ENCODE data around the gene ERBB4.
"Not testable (repeated sequence)": the region's sequence is repeated elsewhere in the genome, so short reads cannot be mapped to it uniquely, and the experiment has no call there.

Gene ERBB4

DNA sequence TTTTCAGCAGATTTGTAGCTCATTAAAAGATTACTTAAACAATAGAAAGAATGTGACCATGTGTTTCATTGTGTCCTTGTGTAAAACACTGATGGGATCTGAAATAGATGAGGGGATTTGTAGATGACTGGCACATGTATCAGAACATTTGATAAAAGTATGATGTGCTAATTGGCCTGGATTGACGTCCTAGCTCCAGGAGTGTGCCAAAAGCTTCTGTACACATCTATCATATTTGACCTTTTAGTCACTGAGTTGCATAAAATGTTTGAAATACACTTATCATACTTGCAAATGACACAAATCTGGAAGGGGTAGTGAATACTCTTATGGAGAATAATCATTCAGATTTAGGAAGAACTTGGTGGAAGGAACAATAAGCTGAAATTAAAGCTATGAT lies 778.5 kb downstream of the ERBB4 start:
- TF ChIP-seq POLR2A (IDR thresholded peaks at IDR 0.05; ENCODE audit: low read depth, low read length), result no peak
- no peak for FAIRE-seq
- DNase-seq (ENCODE audit: insufficient read length, low spot score), result no peak

DNA sequence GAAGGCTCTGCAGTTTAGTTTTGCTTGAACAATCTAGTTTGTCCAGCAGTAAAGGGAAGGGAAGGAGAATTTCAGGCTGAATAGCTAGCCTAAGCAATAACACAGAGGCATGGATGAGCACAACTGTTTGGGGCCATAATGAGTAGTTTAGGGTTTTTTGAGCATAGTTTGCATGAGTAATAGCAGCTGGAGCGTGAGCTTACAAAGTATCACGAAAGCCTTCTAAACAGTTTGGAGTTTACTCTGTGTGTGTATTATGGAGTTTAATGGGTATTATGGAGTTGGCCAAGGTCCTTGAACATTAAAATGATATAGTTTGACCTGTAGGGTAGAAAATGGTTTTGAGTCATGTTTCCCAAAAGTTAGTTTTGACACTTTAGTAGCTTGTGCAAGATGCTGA lies 782.3 kb downstream of the ERBB4 start:
- no peak for TF ChIP-seq POLR2A (IDR thresholded peaks at IDR 0.05; ENCODE audit: low read depth, low read length)
- FAIRE-seq, result no peak
- no peak for DNase-seq (ENCODE audit: insufficient read length, low spot score)

- DNase-seq (ENCODE audit: insufficient read length, low spot score) (no peak), FAIRE-seq (no peak)
- TF ChIP-seq POLR2A (IDR thresholded peaks at IDR 0.05; ENCODE audit: low read depth, low read length), result no peak
Observed at GRCh38 chr2:211755187-211755586, 783.4 kb downstream of the ERBB4 start.

GRCh38 chr2:211751848-211752247 lies 786.8 kb downstream of the ERBB4 start:
- DNase-seq (ENCODE audit: insufficient read length, low spot score) (no peak), FAIRE-seq (no peak)
- no peak for TF ChIP-seq POLR2A (IDR thresholded peaks at IDR 0.05; ENCODE audit: low read depth, low read length)

- no peak for TF ChIP-seq POLR2A (IDR thresholded peaks at IDR 0.05; ENCODE audit: low read depth, low read length)
- DNase-seq (ENCODE audit: insufficient read length, low spot score) (no peak), FAIRE-seq (no peak)
Observed at GRCh38 chr2:211748339-211748738, 790.3 kb downstream of the ERBB4 start.

DNA sequence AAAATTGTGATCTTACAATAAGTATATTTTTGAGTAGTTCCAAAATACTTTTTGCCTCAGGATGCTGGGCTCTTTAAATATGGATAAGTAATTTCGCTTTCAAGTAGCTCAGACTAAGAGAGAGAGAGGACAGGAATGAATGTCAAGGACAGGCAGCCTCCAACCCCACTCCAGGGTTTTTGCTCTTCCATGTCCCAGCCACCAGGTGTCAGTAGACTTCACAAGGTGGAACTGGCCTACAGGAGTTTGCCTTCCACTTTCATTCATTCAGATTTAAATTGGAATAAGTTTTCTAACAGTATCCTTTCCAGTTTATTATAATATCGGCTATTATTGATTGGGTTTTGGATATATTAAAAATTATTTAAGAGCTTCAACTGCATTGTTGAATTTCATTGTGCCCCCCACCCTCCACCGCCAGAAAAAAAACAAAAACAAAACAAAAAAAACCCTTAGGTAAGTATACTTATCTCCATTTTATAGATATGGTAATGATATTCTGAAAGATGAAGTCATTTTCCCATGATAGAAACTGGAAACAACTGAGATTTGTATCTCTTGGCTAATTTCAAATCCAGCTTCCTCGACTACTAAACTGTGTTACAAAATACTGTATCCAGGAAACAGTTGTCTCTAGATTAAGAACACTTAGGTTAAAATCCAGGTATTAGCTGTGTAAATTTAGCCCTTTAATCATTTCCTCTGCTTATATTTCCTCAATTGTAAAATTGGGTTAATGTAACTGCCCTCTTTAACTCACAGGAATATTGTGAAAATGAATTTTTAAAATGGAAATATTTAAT lies 793.1 kb downstream of the ERBB4 start:
- FAIRE-seq (peak; percentile 83), DNase-seq (ENCODE audit: insufficient read length, low spot score) (peak; percentile 20)
- TF ChIP-seq POLR2A (IDR thresholded peaks at IDR 0.05; ENCODE audit: low read depth, low read length), result no peak

DNA sequence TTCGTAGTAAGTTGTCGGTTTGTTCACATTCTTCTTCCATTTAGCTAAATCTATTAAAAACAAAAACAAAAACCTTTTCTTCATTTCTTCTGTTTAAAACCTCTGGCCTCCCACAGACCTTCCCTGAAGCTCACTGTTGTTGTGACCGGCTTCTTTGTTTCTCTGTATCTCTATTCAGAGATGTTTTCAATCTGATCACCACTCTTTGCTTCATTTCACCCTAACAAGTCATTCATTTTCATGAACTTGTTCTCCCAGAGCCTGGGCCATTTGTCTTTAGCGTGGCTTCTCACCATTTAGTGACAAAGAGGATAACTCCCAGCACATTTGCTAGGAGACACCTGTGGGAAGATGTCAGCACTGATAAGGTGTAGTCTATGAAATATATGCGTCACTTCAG lies 794.2 kb downstream of the ERBB4 start:
- DNase-seq (ENCODE audit: insufficient read length, low spot score) (no peak), FAIRE-seq (no peak)
- TF ChIP-seq POLR2A (IDR thresholded peaks at IDR 0.05; ENCODE audit: low read depth, low read length), result no peak

DNA sequence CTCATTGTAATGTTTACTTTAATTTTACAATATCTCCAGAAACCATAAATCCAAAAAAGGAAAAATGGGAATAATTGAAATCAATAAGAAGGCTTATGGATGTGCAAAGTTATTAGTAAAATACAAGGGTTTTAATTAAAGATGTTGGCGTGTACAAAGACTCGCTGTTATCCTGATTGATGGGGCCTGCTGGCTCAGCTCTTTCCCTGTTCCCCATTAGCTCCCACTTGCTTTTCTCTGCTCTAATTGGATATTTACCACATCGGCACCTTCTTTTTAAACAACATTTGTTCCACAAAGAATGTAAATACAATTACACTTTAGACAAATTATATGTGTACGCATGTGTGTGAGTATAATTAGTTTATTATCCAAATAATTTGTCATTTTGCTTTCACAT lies 796.6 kb downstream of the ERBB4 start:
- FAIRE-seq (no peak), DNase-seq (ENCODE audit: insufficient read length, low spot score) (no peak)
- TF ChIP-seq POLR2A (IDR thresholded peaks at IDR 0.05; ENCODE audit: low read depth, low read length), result no peak

GRCh38 chr2:211737282-211737681 lies 801.3 kb downstream of the ERBB4 start:
- DNase-seq (ENCODE audit: insufficient read length, low spot score) (no peak), FAIRE-seq (peak; percentile 23)
- TF ChIP-seq POLR2A (IDR thresholded peaks at IDR 0.05; ENCODE audit: low read depth, low read length), result no peak

DNA sequence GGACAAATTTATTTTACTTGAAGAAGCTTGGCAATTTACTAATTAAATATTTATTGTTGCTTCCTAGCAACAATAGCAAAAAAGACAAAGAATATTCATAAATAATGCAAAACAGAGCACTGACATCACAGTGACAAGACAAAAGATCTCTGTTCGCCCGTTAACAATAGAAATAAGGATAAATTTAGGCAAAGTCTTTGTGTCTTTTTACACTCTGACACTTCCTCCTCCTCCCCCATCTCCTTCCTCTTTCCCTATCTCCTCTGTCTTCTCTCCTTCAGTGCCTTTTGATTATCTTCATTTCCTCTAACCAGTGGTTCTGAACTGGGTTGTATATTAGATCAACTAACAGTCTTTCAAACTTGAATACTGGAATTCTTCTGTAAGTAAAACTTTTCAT lies 808.4 kb downstream of the ERBB4 start:
- DNase-seq (ENCODE audit: insufficient read length, low spot score) (no peak), FAIRE-seq (no peak)
- no peak for TF ChIP-seq POLR2A (IDR thresholded peaks at IDR 0.05; ENCODE audit: low read depth, low read length)

DNA sequence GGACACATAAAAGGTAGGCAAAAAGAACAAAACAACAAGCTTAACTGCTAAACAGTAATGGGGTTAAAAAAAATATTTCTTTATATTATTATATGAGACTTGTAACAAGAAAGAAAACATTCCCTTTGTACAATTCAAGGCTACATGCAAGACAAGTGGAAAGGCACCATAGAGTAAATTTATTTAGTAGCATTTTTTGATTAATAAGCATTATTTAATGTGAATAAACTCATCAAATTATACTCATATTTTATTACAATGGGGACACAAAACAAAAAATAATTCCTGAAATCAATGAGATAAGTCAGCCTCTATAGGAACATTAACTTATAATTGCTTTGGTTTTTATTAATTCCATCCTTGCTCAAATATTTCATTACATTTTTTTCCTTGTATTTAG lies 809.2 kb downstream of the ERBB4 start:
- no peak for TF ChIP-seq POLR2A (IDR thresholded peaks at IDR 0.05; ENCODE audit: low read depth, low read length)
- DNase-seq (ENCODE audit: insufficient read length, low spot score) (no peak), FAIRE-seq (no peak)

GRCh38 chr2:211724933-211725332 lies 813.7 kb downstream of the ERBB4 start:
- no peak for TF ChIP-seq POLR2A (IDR thresholded peaks at IDR 0.05; ENCODE audit: low read depth, low read length)
- DNase-seq (ENCODE audit: insufficient read length, low spot score), result no peak
- FAIRE-seq, result no peak

DNA sequence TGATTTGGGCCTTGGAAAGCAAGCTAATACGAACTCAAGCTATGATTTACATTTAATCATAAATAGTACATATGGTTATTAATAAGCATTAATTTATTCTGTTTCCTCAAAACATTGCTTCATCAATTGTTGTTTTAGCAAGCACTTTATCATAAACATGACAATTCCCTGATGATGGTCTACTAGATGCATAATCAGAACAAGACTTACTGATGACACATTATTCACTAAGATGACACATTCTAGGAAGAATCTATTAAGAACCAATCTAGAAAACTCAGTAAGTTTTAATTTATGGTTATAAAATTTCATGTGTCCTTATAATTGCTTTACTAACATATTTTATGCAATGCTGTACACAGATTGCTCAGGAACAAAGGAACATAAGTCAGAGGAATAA lies 815.2 kb downstream of the ERBB4 start:
- no peak for FAIRE-seq
- no peak for TF ChIP-seq POLR2A (IDR thresholded peaks at IDR 0.05; ENCODE audit: low read depth, low read length)

GRCh38 chr2:211722928-211723327 lies 815.7 kb downstream of the ERBB4 start:
- no peak for DNase-seq (ENCODE audit: insufficient read length, low spot score)
- no peak for FAIRE-seq

More for the DNA sequence above, 815.2 kb downstream of the ERBB4 start:
- DNase-seq (ENCODE audit: insufficient read length, low spot score), result no peak

DNA sequence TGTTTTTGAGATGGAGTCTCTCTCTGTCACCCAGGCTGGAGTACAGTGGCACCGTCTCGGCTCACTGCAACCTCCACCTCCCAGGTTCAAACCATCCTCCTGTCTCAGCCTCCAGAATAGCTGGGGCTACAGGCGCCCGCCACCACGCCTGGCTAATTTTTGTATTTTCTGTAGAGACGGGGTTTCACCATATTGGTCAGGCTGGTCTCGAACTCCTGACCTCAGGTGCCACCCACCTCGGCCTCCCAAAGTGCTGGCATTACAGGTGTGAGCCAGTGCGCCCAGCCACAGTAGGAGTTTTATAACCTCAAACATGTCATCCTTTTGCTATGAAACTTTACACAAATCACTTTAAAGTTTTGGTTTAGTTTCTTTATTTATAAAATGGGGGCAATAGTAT lies 816.7 kb downstream of the ERBB4 start:
- FAIRE-seq; DNase-seq (ENCODE audit: insufficient read length, low spot score): not testable (repeated sequence)

More at GRCh38 chr2:211722928-211723327, 815.7 kb downstream of the ERBB4 start:
- no peak for TF ChIP-seq POLR2A (IDR thresholded peaks at IDR 0.05; ENCODE audit: low read depth, low read length)

All from H54 (cell line).